Endothelial cell of umbilical vein (primary cell): ENCODE results near the gene FLT1. TPM values are rescaled to one million over a fixed set of nuclear protein-coding genes. Genes with fewer than 3 reads are reported as not detected.

Experiments used
- BruUV-seq: library from RNA; stranded (reverse); fragments of 400-500 nt; replicated peaks from 2 replicates; lab custom pipeline; 2021; lab: Mats Ljungman, UMichigan
- CTCF ChIA-PET: fragments of 300-600, 350-600 bp; sonication (Branson Sonifier 250); formaldehyde crosslinking; loops from one replicate; lab custom pipeline; 2021; ENCODE audit warnings: antibody characterized with exemption, inconsistent platforms; lab: Charles Lee
- POLR2A ChIA-PET: fragments of 300-600, 350-600 bp; sonication (Branson Sonifier 250); formaldehyde crosslinking; loops from one replicate; lab custom pipeline; 2021; ENCODE audit warnings: antibody characterized with exemption, inconsistent platforms; lab: Charles Lee
- DNase-seq: peaks from one replicate; pipeline ENCODE4 v3.0.0-alpha.2; 2011; ENCODE audit warnings: low read depth, low spot score
- FAIRE-seq: peaks from 2 replicates; lab custom pipeline; 2011; peaks lifted over from hg19 to GRCh38; lab: Jason Lieb, UNC
- H2AFZ ChIP-seq: 2 replicates; pipeline ENCODE4 v1.6.0; 2012; ENCODE audit warnings: low read depth, low read length, control low read depth, inconsistent platforms
- H3K27ac ChIP-seq: 2 replicates; pipeline ENCODE4 v1.5.1; 2011; ENCODE audit warnings: low read depth, mild to moderate bottlenecking, control low read depth, low read length, moderate library complexity; ENCODE audit not compliant: insufficient read depth
- H3K27me3 ChIP-seq, 2 experiments: 2 replicates each; pipeline versions ENCODE4 v1.6.0 to v1.6.1; 2011; ENCODE audit warnings: low read length in 2 of 2, mixed read lengths in 1 of 2; ENCODE audit not compliant: control insufficient read depth in 2 of 2, insufficient read depth in 2 of 2
- H3K36me3 ChIP-seq, 2 experiments: 2 replicates in 1 of 2; 3 replicates in 1 of 2; pipeline ENCODE4 v1.5.1; 2011; ENCODE audit warnings: low read length in 2 of 2, mild to moderate bottlenecking in 1 of 2, moderate library complexity in 1 of 2; ENCODE audit not compliant: control insufficient read depth in 2 of 2, insufficient read depth in 2 of 2; ENCODE audit errors: extremely low read depth in 1 of 2
- H3K4me1 ChIP-seq: 3 replicates; pipeline ENCODE4 v1.5.1; 2011; ENCODE audit warnings: mild to moderate bottlenecking, low read length; ENCODE audit not compliant: control insufficient read depth, insufficient read depth; ENCODE audit errors: extremely low read depth
- H3K4me2 ChIP-seq: 2 replicates; pipeline ENCODE4 v1.6.1; 2011; ENCODE audit warnings: low read length, control low read depth, mixed read lengths; ENCODE audit not compliant: insufficient read depth
- H3K4me3 ChIP-seq, 3 experiments: fragments of 200-600 bp in 1 of 3; sonication (generic), shearing (Covaris generic) in 1 of 3; replicated peaks in 1 of 3; 2 replicates each; pipeline ENCODE4 v1.5.1; 2011 to 2016; ENCODE audit warnings: control low read depth in 3 of 3, low read length in 3 of 3, mild to moderate bottlenecking in 2 of 3, inconsistent platforms in 1 of 3, low read depth in 1 of 3, moderate library complexity in 1 of 3; ENCODE audit not compliant: insufficient read depth in 1 of 3
- H3K79me2 ChIP-seq: 2 replicates; pipeline ENCODE4 v1.6.0; 2012; ENCODE audit warnings: low read length, inconsistent platforms; ENCODE audit not compliant: control insufficient read depth, insufficient read depth
- H3K9ac ChIP-seq: replicated peaks from 2 replicates; pipeline ENCODE3; 2011; ENCODE audit warnings: low read length, control low read depth; ENCODE audit not compliant: insufficient read depth; ENCODE audit errors: extremely low read depth
- H3K9me1 ChIP-seq: replicated peaks from 3 replicates; pipeline ENCODE4 v1.6.0; 2011; ENCODE audit warnings: mild to moderate bottlenecking, low read length; ENCODE audit not compliant: control insufficient read depth, insufficient read depth; ENCODE audit errors: extremely low read depth
- H3K9me3 ChIP-seq: replicated peaks from 2 replicates; pipeline ENCODE4 v1.5.1; 2012; ENCODE audit warnings: low read length, inconsistent platforms; ENCODE audit not compliant: control insufficient read depth, insufficient read depth
- H4K20me1 ChIP-seq: replicated peaks from 2 replicates; pipeline ENCODE3; 2011; ENCODE audit warnings: mild to moderate bottlenecking, low read length; ENCODE audit not compliant: control insufficient read depth, insufficient read depth; ENCODE audit errors: extremely low read depth
- EZH2 ChIP-seq: IDR thresholded peaks from 2 replicates; pipeline ENCODE4 v1.6.1; 2012; ENCODE audit warnings: borderline replicate concordance, low read depth, mild to moderate bottlenecking, moderate library complexity, low read length, inconsistent platforms; ENCODE audit not compliant: severe bottlenecking
- FOS ChIP-seq: IDR thresholded peaks from 2 replicates; pipeline ENCODE4 v1.6.1; 2011; ENCODE audit warnings: mild to moderate bottlenecking, low read length, moderate library complexity, borderline replicate concordance; ENCODE audit not compliant: insufficient read depth
- GATA2 ChIP-seq: IDR thresholded peaks from 2 replicates; pipeline ENCODE4 v1.7.0; 2011; ENCODE audit warnings: low read depth, mild to moderate bottlenecking, moderate library complexity, mixed read lengths, low read length; ENCODE audit not compliant: insufficient read length, insufficient read depth
- JUN ChIP-seq: IDR thresholded peaks from 2 replicates; pipeline ENCODE4 v1.6.1; 2011; ENCODE audit warnings: borderline replicate concordance, low read depth; ENCODE audit not compliant: insufficient read length, insufficient read depth
- MYC ChIP-seq: IDR thresholded peaks from one replicate; pipeline ENCODE4 v1.6.1; 2011; ENCODE audit warnings: mild to moderate bottlenecking, low read depth, low read length
- POLR2AphosphoS5 ChIP-seq: IDR thresholded peaks from 2 replicates; pipeline ENCODE4 v1.6.1; 2012; ENCODE audit warnings: low read depth, mild to moderate bottlenecking, control low read depth, low read length, moderate library complexity; ENCODE audit not compliant: insufficient read depth
- dilution Hi-C: fragments of 300-500 bp; cut with MboI; formaldehyde crosslinking; loops from one replicate; pipeline ENCODE4 v1.15.0; 2019; ENCODE audit warnings: low sequenced_read_pairs; ENCODE audit not compliant: extremely low pct_ligation_motif_present
- intact Hi-C: fragments of 100-400 bp; cut with micrococcal nuclease; formaldehyde crosslinking; loops from one replicate; pipeline ENCODE4 v1.10.0; 2022
- polyA plus RNA-seq, 4 experiments: library from polyadenylated mRNA; depleted of rRNA in 3 of 4; stranded (reverse) in 3 of 4; unstranded in 1 of 4; fragments of >200 nt; gene quantifications; 2 replicates each; pipeline versions ENCODE4 v1.2.1 to v1.2.3, GENCODE V29; 2011 to 2012; ENCODE audit warnings: missing spikeins in 1 of 4
- total RNA-seq: library from RNA; stranded (reverse); gene quantifications from 2 replicates; pipeline ENCODE4 v1.2.3, GENCODE V29; 2021
- TF ChIP-seq, protein P1 (sequence below): IDR thresholded peaks from 2 replicates; pipeline ENCODE4 v1.6.1; 2011; ENCODE audit not compliant: insufficient read depth, insufficient read length
- TF ChIP-seq, protein P2 (sequence below), 2 donors: IDR thresholded peaks; 1 replicate in 1 of 2; 2 replicates in 1 of 2; pipeline ENCODE4 v1.5.1; 2011; ENCODE audit warnings: low read length in 2 of 2, mild to moderate bottlenecking in 2 of 2, moderate library complexity in 2 of 2, control low read depth in 1 of 2, inconsistent platforms in 1 of 2, low read depth in 1 of 2; ENCODE audit not compliant: insufficient read depth in 1 of 2; ENCODE audit errors: extremely low read depth in 1 of 2

Gene FLT1
- total and polyA plus RNA-seq, 2 donors (not counting 3 experiments of a cell fraction or from before 2014, with no cell fraction given), result 16.0 to 104 TPM

DNA sequence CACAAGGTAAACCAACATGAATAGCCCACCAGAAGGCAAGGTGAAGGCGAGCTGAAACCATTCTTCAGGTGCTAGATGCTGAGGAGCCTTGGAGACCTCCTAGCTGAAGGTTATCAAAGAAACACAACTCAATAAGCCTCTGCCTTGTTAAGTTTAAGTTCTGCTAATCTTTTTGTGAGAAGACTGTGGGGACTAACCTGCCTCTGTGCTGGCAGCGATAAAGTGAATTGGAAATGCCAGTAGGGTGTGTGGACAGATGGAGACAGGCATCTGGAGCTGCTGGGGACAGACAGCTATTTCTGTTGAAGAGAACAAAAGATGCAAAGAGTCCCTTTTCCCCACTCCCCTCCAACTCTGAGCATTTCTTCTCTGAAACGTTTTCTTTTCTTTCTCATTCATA lies 33.5 kb upstream of the FLT1 start:
- H3K27me3 ChIP-seq, result no peaks in the 10 kb centered on the region
- CTCF ChIA-PET, result interaction anchor here (1.4 to 2.5 kb wide), 3 partner anchors 111 to 268 kb away, joined by 3 to 10 read pairs (median 4); no protein-coding TSS in a partner anchor

DNA sequence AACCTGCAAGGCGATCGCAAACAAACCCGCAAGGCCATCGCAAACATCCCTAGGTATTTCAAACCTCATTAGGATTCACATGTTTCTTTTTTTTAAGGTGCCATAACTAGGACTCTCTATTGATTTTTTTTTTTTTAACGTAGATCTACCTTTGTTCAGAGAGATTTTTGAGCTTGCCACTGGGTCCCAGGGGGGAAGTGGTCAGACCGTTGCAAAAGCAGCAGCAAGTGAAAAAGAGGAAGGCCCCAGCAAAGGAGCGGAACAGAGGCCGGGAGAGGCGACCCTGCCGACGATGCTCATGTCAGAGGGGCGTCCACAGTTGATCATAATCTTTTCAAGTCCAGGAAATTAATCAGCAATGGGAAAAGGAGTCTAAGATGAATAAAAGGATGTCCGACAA lies 32.7 kb upstream of the FLT1 start:
- Histone ChIP-seq H2AFZ (no peak overlapping the region), H3K9me1 (no peaks in the 10 kb centered on the region), H3K4me1 (peaks cover 14% of the 10 kb centered on the region), H3K9ac (no peak overlapping the region), H3K27me3 (no peaks in the 10 kb centered on the region), H4K20me1 (no peaks in the 10 kb centered on the region), H3K27ac (no peak overlapping the region), H3K36me3 (no peaks in the 10 kb centered on the region), H3K9me3 (no peaks in the 10 kb centered on the region), H3K4me2 (no peak overlapping the region), H3K4me3 (no peak overlapping the region), H3K79me2 (no peaks in the 10 kb centered on the region)
- dilution Hi-C loops (no loop called here), intact Hi-C loops (no loop called here)
- FAIRE-seq (no peak), DNase-seq (no peak)
- ChIA-PET POLR2A (no interaction called here), CTCF (interaction anchor here (1.2 to 1.8 kb wide), 2 partner anchors 30 to 111 kb away, joined by 3 read pairs; no protein-coding TSS in a partner anchor)
- TF ChIP-seq, protein P1, sequence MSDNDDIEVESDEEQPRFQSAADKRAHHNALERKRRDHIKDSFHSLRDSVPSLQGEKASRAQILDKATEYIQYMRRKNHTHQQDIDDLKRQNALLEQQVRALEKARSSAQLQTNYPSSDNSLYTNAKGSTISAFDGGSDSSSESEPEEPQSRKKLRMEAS, result no peak
- TF ChIP-seq JUN (no peak), GATA2 (peak; percentile 47), POLR2AphosphoS5 (no peak), EZH2 (no peak), MYC (no peak), FOS (no peak)
- BruUV-seq, result no TSS peak

More for the DNA sequence above, 33.5 kb upstream of the FLT1 start:
- Histone ChIP-seq H4K20me1 (no peaks in the 10 kb centered on the region), H3K4me3 (no peak overlapping the region), H3K4me1 (peaks cover 14% of the 10 kb centered on the region), H3K9me3 (no peaks in the 10 kb centered on the region), H3K4me2 (no peak overlapping the region), H2AFZ (no peak overlapping the region), H3K36me3 (no peaks in the 10 kb centered on the region), H3K9me1 (no peaks in the 10 kb centered on the region), H3K27ac (no peak overlapping the region), H3K79me2 (no peaks in the 10 kb centered on the region), H3K9ac (no peak overlapping the region)
- DNase-seq, result no peak
- FAIRE-seq, result no peak
- TF ChIP-seq JUN (no peak), POLR2AphosphoS5 (no peak)
- TF ChIP-seq, protein P2, sequence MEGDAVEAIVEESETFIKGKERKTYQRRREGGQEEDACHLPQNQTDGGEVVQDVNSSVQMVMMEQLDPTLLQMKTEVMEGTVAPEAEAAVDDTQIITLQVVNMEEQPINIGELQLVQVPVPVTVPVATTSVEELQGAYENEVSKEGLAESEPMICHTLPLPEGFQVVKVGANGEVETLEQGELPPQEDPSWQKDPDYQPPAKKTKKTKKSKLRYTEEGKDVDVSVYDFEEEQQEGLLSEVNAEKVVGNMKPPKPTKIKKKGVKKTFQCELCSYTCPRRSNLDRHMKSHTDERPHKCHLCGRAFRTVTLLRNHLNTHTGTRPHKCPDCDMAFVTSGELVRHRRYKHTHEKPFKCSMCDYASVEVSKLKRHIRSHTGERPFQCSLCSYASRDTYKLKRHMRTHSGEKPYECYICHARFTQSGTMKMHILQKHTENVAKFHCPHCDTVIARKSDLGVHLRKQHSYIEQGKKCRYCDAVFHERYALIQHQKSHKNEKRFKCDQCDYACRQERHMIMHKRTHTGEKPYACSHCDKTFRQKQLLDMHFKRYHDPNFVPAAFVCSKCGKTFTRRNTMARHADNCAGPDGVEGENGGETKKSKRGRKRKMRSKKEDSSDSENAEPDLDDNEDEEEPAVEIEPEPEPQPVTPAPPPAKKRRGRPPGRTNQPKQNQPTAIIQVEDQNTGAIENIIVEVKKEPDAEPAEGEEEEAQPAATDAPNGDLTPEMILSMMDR (IDR thresholded peaks at IDR 0.05; ENCODE audit: extremely low read depth in 1 of 2, insufficient read depth in 1 of 2, low read depth in 1 of 2, low read length in 2 of 2), result no peak
- POLR2A ChIA-PET, result no interaction called here
- intact Hi-C loops, result no loop called here
- no TSS peak for BruUV-seq
- dilution Hi-C loops, result no loop called here
